ENCODE measurements around the gene C9orf57.
A peak's percentile ranks its signal among the peaks of the same experiment; 100 is the strongest.
"Not testable (repeated sequence)": the region's sequence is repeated elsewhere in the genome, so short reads cannot be mapped to it uniquely, and the experiment has no call there.

The C9orf57 gene

DNA sequence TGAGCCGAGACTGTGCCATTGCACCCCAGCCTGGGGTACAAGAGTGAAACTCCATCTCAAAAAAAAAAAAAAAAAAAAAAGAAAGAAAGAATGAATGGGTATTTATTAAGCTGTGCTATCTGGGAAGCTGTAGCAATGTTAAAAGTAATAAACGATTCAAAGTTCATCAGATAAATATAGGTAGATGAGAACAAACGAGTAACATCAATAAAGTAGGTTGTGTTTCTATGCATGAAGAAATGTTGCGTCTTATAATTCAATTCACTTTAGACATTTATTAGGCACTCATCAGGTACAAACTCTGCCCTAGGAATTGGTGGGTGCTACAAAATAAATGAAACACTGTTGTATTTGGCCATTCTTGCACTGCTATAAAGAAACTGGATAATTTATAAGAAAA, 36.8 kb downstream of the C9orf57 start:
- DNase-seq (ENCODE audit: low read depth), result no peak

DNA sequence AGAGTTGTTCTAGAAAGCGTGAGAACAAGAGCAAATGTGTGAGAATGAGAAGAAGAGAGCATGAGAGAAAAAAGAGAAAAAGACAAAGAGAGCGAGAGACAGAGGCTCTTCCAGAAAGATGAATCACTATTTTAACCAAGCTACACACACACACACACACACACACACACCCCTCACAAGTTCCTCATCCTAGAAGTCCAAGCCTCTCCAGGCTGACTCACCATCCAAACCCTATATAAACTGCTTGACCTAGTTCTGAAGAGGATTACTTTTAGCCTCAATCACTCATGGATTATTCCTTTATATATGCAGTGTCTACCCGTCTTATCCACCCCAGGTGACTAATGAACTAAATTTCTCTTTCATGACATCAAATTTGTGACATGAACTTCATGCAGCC, 37.6 kb downstream of the C9orf57 start:
- peak; percentile 93 for DNase-seq (ENCODE audit: low read depth)

DNA sequence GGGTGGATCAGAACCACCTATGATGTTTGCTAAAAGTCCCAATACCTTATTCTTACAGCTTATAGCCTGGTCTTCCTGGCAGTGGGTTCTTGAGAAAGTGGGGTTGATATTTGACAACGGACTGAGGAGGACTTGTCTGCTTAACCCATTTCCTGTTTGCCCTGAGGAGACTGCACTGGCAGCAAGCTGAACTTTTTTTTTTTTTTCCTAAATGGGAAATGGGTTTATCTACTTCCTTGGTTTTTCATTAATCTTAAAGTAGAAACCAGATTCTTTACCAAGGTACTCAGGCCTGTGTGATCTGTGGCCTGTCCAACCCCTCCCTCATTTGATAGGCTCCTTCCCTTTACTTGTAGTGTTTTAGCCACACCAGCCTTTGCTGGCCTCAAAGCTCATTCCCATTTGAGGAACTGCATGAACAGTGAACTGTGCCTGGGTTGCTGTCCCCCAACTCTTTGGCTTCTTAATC, 47.1 kb downstream of the C9orf57 start:
- no peak for DNase-seq (ENCODE audit: low read depth)

DNA sequence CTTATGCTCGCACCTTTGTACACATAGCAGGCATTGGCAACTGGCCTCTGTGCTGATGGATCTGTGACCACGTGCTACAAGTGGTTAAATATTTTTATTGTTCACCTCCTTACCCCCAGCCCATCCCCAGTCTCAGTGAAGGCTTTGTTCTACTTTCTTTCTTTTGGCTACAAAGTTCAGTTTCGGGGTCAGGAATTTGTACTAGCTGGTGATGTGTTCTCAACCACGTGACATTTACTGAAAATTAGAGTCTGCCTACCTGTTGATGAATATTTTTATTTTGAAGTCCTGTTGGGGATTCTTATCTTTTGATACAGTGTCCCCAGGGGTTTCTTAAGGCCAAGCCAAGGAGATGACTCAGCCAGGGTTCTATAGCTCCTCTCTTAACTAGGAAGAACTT, 47.8 kb downstream of the C9orf57 start:
- DNase-seq (ENCODE audit: low read depth), result no peak

DNA sequence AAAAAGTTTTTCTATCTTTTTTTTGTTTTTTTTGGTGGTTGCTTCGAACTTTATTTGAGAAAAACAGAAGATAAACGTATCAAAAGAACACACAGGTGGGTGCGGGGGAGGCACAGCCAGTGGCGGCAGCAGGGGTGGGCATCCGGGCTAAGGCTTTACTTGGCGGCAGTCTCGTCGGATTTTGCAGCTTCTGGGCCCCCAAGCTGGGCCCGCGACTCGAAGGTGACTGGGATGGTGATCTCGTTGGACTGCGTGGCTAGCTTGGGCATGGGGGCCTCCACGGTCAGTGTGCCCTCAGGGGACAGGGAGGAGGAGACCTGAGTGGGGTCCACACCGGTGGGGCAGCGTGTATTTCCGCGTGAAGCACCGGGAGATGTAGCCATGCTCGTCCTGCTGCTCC, 52.7 kb downstream of the C9orf57 start:
- DNase-seq (ENCODE audit: low read depth), result not testable (repeated sequence)

DNA sequence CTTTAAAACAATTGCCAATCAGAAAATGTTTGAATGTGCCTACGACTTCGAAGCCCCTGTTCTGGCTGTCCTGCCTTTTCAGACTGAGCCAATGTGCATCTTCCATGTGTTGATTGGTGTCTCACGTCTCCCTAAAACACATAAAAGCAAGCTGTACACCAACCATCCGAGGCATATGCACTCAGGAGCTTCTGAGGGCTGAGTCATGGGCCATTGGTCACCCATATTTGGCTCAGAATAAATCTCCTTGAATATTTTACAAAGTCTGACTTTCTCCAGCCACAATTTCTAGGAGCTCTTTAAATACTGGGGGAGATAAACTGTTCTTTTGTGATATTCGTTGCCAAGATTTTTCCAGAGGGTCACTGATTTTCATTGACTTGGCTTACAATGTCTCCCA, 53.9 kb downstream of the C9orf57 start:
- DNase-seq (ENCODE audit: low read depth), result peak; percentile 32

DNA sequence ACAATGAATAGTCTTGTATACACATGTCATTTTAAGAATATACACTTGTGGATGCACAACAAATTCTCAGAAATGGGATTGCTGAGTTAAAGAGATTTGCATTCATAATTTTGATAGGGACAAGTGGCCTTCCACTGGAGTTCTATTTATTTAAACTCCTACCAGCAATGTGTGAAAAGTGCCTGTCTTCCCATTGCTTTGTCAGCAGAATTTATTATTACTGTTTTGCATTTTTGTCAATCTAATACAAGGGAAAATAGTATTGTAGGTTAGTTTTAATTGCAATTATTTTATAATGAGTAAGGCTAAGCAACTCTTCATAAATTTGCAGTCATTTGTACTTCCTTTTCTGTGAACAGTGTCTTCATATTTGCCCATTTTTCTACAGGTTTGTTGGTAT, 55.0 kb downstream of the C9orf57 start:
- no peak for DNase-seq (ENCODE audit: low read depth)
